Effector memory CD4-positive, alpha-beta T cell (primary cell): ENCODE results near the gene SSU72.
"Not testable (repeated sequence)": the region's sequence is repeated elsewhere in the genome, so short reads cannot be mapped to it uniquely, and the experiment has no call there.

Source experiments
- DNase-seq, 3 donors: peaks; one replicate each; pipeline ENCODE4 v3.0.0-alpha.2; 2020
- H3K27ac ChIP-seq: 2 replicates; pipeline ENCODE4 v1.7.0; 2013; ENCODE audit warnings: mild to moderate bottlenecking, low read length, moderate library complexity; ENCODE audit not compliant: insufficient read depth, poor library complexity, severe bottlenecking
- H3K27me3 ChIP-seq: replicated peaks from 2 replicates; pipeline ENCODE4 v1.7.0; 2013; ENCODE audit warnings: mild to moderate bottlenecking, low read length; ENCODE audit not compliant: insufficient read depth, control insufficient read depth, poor library complexity, severe bottlenecking
- H3K36me3 ChIP-seq: 2 replicates; pipeline ENCODE4 v1.7.0; 2013; ENCODE audit warnings: mild to moderate bottlenecking, low read length, moderate library complexity; ENCODE audit not compliant: control insufficient read depth, insufficient read depth
- H3K4me1 ChIP-seq: 2 replicates; pipeline ENCODE4 v1.7.0; 2013; ENCODE audit warnings: low read length, mild to moderate bottlenecking; ENCODE audit not compliant: control insufficient read depth, insufficient read depth, poor library complexity, severe bottlenecking
- H3K4me3 ChIP-seq: 2 replicates; pipeline ENCODE4 v1.7.0; 2013; ENCODE audit warnings: low read length, low read depth, mild to moderate bottlenecking; ENCODE audit not compliant: insufficient read depth, poor library complexity, severe bottlenecking
- H3K9me3 ChIP-seq: 2 replicates; pipeline ENCODE4 v1.7.0; 2013; ENCODE audit warnings: mild to moderate bottlenecking, low read length, moderate library complexity; ENCODE audit not compliant: control insufficient read depth

Gene SSU72

GRCh38 chr1:1518621-1519007 lies 56.0 kb downstream of the SSU72 start:
- H3K9me3 ChIP-seq, DNase-seq, H3K27ac ChIP-seq, H3K4me1 ChIP-seq, H3K4me3 ChIP-seq, H3K36me3 ChIP-seq, H3K27me3 ChIP-seq: not testable (repeated sequence)

- DNase-seq, result no peak
- Histone ChIP-seq H3K36me3 (peaks cover 7% of the 10 kb centered on the region), H3K27ac (no peak overlapping the region), H3K4me3 (no peak overlapping the region), H3K4me1 (no peaks in the 10 kb centered on the region), H3K9me3 (no peaks in the 10 kb centered on the region), H3K27me3 (no peaks in the 10 kb centered on the region)
These were observed 56.6 kb downstream of the SSU72 start for GRCh38 chr1:1517973-1518620.

GRCh38 chr1:1516923-1517322 lies 57.7 kb downstream of the SSU72 start:
- H3K4me1 ChIP-seq, H3K4me3 ChIP-seq, H3K27ac ChIP-seq, DNase-seq, H3K27me3 ChIP-seq, H3K36me3 ChIP-seq, H3K9me3 ChIP-seq: not testable (repeated sequence)

GRCh38 chr1:1514376-1514775 lies 60.3 kb downstream of the SSU72 start:
- not testable (repeated sequence) for DNase-seq, H3K9me3 ChIP-seq, H3K4me3 ChIP-seq, H3K27ac ChIP-seq, H3K27me3 ChIP-seq, H3K36me3 ChIP-seq, H3K4me1 ChIP-seq

GRCh38 chr1:1513675-1514074 lies 61.0 kb downstream of the SSU72 start:
- H3K9me3 ChIP-seq, DNase-seq, H3K4me1 ChIP-seq, H3K27me3 ChIP-seq, H3K36me3 ChIP-seq, H3K27ac ChIP-seq, H3K4me3 ChIP-seq: not testable (repeated sequence)

GRCh38 chr1:1512425-1512824 lies 62.2 kb downstream of the SSU72 start:
- H3K4me1 ChIP-seq, H3K27me3 ChIP-seq, H3K4me3 ChIP-seq, H3K36me3 ChIP-seq, H3K9me3 ChIP-seq, H3K27ac ChIP-seq: not testable (repeated sequence)
- peak in 2 of 3 donors; percentile 8 to 11 for DNase-seq

GRCh38 chr1:1511533-1512285 lies 63.0 kb downstream of the SSU72 start, which contains the start of gene ATAD3A:
ATAD3A (plus strand) TSS chr1:1512162; CDS start chr1:1512269, 107 bp downstream.
- Histone ChIP-seq H3K27me3 (no peaks in the 10 kb centered on the region), H3K9me3 (no peaks in the 10 kb centered on the region), H3K4me1 (peaks cover 6% of the 10 kb centered on the region), H3K27ac (peak within 1 kb of the TSS; percentile 93), H3K36me3 (no peaks in the 10 kb centered on the region), H3K4me3 (peak within 1 kb of the TSS; percentile 86)
- peak; percentile 90 to 93 (median 92) for DNase-seq

GRCh38 chr1:1510912-1511532 lies 63.6 kb downstream of the SSU72 start:
- Histone ChIP-seq H3K4me1 (peaks cover 6% of the 10 kb centered on the region), H3K9me3 (no peaks in the 10 kb centered on the region), H3K4me3 (peak overlapping the region; percentile 86), H3K27me3 (no peaks in the 10 kb centered on the region), H3K36me3 (no peaks in the 10 kb centered on the region), H3K27ac (peak overlapping the region; percentile 93)
- no peak for DNase-seq

- H3K4me3 ChIP-seq, H3K36me3 ChIP-seq, H3K9me3 ChIP-seq, DNase-seq, H3K4me1 ChIP-seq, H3K27ac ChIP-seq, H3K27me3 ChIP-seq: not testable (repeated sequence)
These were observed 65.2 kb downstream of the SSU72 start for GRCh38 chr1:1509465-1509850.

GRCh38 chr1:1508775-1509464 lies 65.7 kb downstream of the SSU72 start:
- H3K4me3 ChIP-seq, H3K27ac ChIP-seq, H3K4me1 ChIP-seq, H3K9me3 ChIP-seq, H3K36me3 ChIP-seq, H3K27me3 ChIP-seq, DNase-seq: not testable (repeated sequence)
